Measurements from ENCODE around the gene PRKN.

DNA sequence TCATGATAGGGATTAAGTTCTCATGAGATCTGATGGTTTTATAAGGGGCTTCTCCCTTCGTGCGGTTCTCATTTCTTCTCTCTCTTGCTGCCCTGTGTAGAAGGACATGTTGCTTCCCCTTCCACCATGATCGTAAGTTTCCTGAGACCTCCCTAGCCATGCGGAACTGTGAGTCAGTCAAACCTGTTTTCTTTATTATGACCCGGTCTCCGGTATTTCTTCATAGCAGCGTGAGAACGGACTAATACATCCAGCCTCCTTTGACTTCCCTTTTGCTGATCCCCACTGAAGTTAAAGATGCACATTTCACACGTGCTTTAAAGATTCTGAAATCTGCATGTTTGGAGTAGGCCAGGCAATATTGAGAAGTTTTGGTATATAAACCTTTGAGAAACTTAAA is 543.1 kb downstream of the PRKN start:
- TF ChIP-seq POLR2A (IDR thresholded peaks at IDR 0.05) (no peak), POLR2AphosphoS5 (IDR thresholded peaks at IDR 0.05) (no peak), EP300 (IDR thresholded peaks at IDR 0.05; ENCODE audit: low read depth) (no peak)
- TF ChIP-seq, protein P1, sequence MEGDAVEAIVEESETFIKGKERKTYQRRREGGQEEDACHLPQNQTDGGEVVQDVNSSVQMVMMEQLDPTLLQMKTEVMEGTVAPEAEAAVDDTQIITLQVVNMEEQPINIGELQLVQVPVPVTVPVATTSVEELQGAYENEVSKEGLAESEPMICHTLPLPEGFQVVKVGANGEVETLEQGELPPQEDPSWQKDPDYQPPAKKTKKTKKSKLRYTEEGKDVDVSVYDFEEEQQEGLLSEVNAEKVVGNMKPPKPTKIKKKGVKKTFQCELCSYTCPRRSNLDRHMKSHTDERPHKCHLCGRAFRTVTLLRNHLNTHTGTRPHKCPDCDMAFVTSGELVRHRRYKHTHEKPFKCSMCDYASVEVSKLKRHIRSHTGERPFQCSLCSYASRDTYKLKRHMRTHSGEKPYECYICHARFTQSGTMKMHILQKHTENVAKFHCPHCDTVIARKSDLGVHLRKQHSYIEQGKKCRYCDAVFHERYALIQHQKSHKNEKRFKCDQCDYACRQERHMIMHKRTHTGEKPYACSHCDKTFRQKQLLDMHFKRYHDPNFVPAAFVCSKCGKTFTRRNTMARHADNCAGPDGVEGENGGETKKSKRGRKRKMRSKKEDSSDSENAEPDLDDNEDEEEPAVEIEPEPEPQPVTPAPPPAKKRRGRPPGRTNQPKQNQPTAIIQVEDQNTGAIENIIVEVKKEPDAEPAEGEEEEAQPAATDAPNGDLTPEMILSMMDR (IDR thresholded peaks at IDR 0.05) = no peak
